Measurements from ENCODE around the gene C16orf89. TPM values are rescaled to one million over a fixed set of nuclear protein-coding genes. Genes with fewer than 3 reads are reported as not detected.
A peak's percentile ranks its signal among the peaks of the same experiment; 100 is the strongest.
"Not testable (repeated sequence)": the region's sequence is repeated elsewhere in the genome, so short reads cannot be mapped to it uniquely, and the experiment has no call there.

C16orf89 gene
- total RNA-seq, 1 donor from 2014 or later: 198 TPM

DNA sequence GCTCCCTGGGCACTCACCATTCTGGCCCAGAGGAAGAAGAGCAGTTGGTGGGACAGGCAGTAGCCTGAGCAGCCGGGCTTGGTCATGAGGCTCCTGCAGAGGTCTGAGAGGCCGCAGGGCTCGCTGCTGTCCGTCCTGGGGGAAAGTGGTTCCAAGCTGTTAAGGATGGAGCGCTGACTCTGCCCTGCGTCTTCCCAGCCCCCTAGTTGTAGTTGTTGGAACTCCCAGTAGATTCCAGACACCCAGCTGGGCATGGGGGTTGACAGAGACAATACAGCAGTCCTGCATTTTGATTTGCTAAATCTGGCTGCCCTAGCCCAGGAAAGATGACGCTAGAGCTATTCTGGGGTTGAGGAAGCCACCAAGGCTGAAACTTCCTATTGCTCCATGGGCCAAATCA lies 7.3 kb downstream of the C16orf89 start:
- TF ChIP-seq, protein P1, sequence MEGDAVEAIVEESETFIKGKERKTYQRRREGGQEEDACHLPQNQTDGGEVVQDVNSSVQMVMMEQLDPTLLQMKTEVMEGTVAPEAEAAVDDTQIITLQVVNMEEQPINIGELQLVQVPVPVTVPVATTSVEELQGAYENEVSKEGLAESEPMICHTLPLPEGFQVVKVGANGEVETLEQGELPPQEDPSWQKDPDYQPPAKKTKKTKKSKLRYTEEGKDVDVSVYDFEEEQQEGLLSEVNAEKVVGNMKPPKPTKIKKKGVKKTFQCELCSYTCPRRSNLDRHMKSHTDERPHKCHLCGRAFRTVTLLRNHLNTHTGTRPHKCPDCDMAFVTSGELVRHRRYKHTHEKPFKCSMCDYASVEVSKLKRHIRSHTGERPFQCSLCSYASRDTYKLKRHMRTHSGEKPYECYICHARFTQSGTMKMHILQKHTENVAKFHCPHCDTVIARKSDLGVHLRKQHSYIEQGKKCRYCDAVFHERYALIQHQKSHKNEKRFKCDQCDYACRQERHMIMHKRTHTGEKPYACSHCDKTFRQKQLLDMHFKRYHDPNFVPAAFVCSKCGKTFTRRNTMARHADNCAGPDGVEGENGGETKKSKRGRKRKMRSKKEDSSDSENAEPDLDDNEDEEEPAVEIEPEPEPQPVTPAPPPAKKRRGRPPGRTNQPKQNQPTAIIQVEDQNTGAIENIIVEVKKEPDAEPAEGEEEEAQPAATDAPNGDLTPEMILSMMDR (IDR thresholded peaks at IDR 0.05): no peak
- no peak overlapping the region for H3K4me3 ChIP-seq
- no peaks in the 10 kb centered on the region for H3K9me3 ChIP-seq
- H3K27ac ChIP-seq: no peak overlapping the region
- no peak for DNase-seq
- ATAC-seq: no peak
- no peaks in the 10 kb centered on the region for H3K4me1 ChIP-seq
- H3K27me3 ChIP-seq (ENCODE audit: low read depth): no peaks in the 10 kb centered on the region
- intact Hi-C loops (cut with DNase I): no loop called here
- peaks cover 51% of the 10 kb centered on the region for H3K36me3 ChIP-seq

GRCh38 chr16:5056352-5056751 lies 9.4 kb downstream of the C16orf89 start:
- TF ChIP-seq, protein P1 (IDR thresholded peaks at IDR 0.05): peak; percentile 42
- Histone ChIP-seq H3K9me3 (no peaks in the 10 kb centered on the region), H3K4me3 (no peak overlapping the region), H3K4me1 (no peaks in the 10 kb centered on the region), H3K36me3 (peaks cover 46% of the 10 kb centered on the region), H3K27me3 (ENCODE audit: low read depth) (no peaks in the 10 kb centered on the region), H3K27ac (no peak overlapping the region)
- DNase-seq (no peak), ATAC-seq (peak; percentile 64 to 68)
- intact Hi-C loops (cut with DNase I): no loop called here

GRCh38 chr16:5054876-5055865 lies 10.6 kb downstream of the C16orf89 start:
- Histone ChIP-seq H3K27me3 (ENCODE audit: low read depth) (no peaks in the 10 kb centered on the region), H3K4me1 (no peaks in the 10 kb centered on the region), H3K36me3 (peaks cover 42% of the 10 kb centered on the region), H3K4me3 (no peak overlapping the region), H3K9me3 (no peaks in the 10 kb centered on the region), H3K27ac (no peak overlapping the region)
- TF ChIP-seq, protein P1 (IDR thresholded peaks at IDR 0.05): no peak
- DNase-seq (peak; percentile 3), ATAC-seq (no peak)
- intact Hi-C loops (cut with DNase I): no loop called here

DNA sequence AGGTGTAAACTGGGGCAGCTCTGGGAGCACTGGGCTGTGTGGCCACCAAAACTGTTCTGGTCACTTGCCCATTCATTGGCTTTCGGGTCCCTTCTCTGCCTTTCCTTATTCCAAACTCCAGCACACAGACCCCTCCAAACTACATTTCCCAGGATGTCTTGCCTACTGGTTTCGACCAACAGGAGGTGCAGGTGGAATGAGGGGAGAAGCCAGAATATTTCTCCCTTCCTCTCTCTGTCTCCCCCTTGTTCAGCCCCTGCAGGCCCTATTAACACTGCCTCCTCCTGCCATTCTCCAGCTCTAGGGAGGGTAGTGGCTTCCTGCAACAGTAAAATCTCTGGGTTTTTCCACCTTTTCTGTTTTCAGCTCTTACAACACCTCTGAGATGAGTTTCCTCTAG lies 18.8 kb downstream of the C16orf89 start:
- H3K4me1 ChIP-seq: no peaks in the 10 kb centered on the region
- H3K27me3 ChIP-seq (ENCODE audit: low read depth): no peaks in the 10 kb centered on the region
- intact Hi-C loops (cut with DNase I): no loop called here
- DNase-seq (no peak), ATAC-seq (no peak)
- no peaks in the 10 kb centered on the region for H3K9me3 ChIP-seq
- H3K36me3 ChIP-seq: peaks cover 41% of the 10 kb centered on the region
- TF ChIP-seq, protein P1 (IDR thresholded peaks at IDR 0.05): no peak
- no peak overlapping the region for H3K4me3 ChIP-seq
- H3K27ac ChIP-seq: no peak overlapping the region

DNA sequence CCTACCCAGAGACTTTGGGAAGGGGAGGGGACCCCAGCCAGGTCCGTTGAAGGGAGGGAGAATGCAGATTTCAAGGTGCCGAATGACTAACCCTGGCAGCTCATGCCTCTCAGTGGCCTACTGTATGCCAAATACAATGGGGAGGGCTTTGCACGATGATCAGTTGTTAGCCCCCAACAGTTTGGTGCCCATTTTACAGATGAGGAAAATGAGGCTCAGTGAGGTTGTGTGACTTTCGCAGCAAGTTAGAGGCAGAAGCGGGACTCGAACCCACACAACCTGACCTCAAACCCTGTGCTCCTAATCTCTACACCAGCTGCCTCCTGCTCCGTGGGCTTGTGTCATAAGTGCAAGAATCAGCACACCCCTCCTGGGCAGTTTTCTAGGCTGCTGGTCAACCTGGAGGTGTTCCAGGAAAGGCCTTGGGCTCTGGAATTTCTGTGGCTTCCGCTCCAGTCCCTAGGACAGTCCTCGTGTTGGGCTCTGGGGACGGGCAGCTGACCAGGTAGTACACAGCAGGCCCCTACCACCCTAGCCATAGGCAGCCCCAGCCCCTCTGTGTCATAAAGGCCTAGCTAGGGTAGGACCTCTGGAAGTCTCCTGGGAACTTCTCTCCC lies 20.1 kb downstream of the C16orf89 start:
- TF ChIP-seq, protein P1 (IDR thresholded peaks at IDR 0.05): no peak
- H3K9me3 ChIP-seq: no peaks in the 10 kb centered on the region
- H3K27ac ChIP-seq: no peak overlapping the region
- peak in 1 of 2 donors; percentile 27 for ATAC-seq
- DNase-seq: peak; percentile 17
- peaks cover 40% of the 10 kb centered on the region for H3K36me3 ChIP-seq
- H3K4me3 ChIP-seq: no peak overlapping the region
- no peaks in the 10 kb centered on the region for H3K27me3 ChIP-seq (ENCODE audit: low read depth)
- no peaks in the 10 kb centered on the region for H3K4me1 ChIP-seq
- intact Hi-C loops (cut with DNase I): no loop called here

GRCh38 chr16:5044581-5044980 lies 21.2 kb downstream of the C16orf89 start:
- intact Hi-C loops (cut with DNase I); H3K27me3 ChIP-seq (ENCODE audit: low read depth); DNase-seq; H3K9me3 ChIP-seq; ATAC-seq; H3K27ac ChIP-seq; H3K4me1 ChIP-seq; H3K4me3 ChIP-seq: not testable (repeated sequence)
- peaks cover 40% of the 10 kb centered on the region for H3K36me3 ChIP-seq

All from lower lobe of right lung (tissue), 2 donors.